Right cardiac atrium (tissue), 5 donors: ENCODE data around the gene NFKBIA. TPM values are rescaled to one million over a fixed set of nuclear protein-coding genes. Genes with fewer than 3 reads are reported as not detected.

Source experiments
- ATAC-seq, 2 donors: fragments of 200-7000 bp; cut with Tn5 transposase; one replicate each; pipeline versions ENCODE4 v1.8.0 to v1.9.1; 2020; ENCODE audit warnings: moderate library complexity in 2 of 2, mild to moderate bottlenecking in 1 of 2
- DNase-seq, 3 donors: peaks; one replicate each; pipeline ENCODE4 v3.0.0-alpha.2; 2020
- H3K27ac ChIP-seq: one replicate; pipeline ENCODE4 v1.5.1; 2013; ENCODE audit warnings: mild to moderate bottlenecking, low read length, control low read depth, moderate library complexity
- H3K27me3 ChIP-seq: one replicate; pipeline ENCODE4 v1.6.1; 2013; ENCODE audit not compliant: control insufficient read depth, insufficient read depth
- H3K4me1 ChIP-seq: one replicate; pipeline ENCODE4 v1.6.1; 2013; ENCODE audit warnings: low read length; ENCODE audit not compliant: control insufficient read depth, insufficient read depth
- H3K4me3 ChIP-seq: one replicate; pipeline ENCODE4 v1.5.1; 2013; ENCODE audit warnings: low read length, control low read depth
- H3K9me3 ChIP-seq: one replicate; pipeline ENCODE4 v1.6.1; 2013; ENCODE audit warnings: low read length; ENCODE audit not compliant: control insufficient read depth
- WGBS: extraction: QIAGEN DNeasy Blood & Tissue Kit; methylation state at CpG from one replicate; pipeline ENCODE4 v1.1.7; 2013; 5-methylcytosine and 5-hydroxymethylcytosine counted together
- intact Hi-C, 4 donors: fragments of 100-400 bp; cut with DNase I; formaldehyde crosslinking; loops; one replicate each; pipeline versions ENCODE4 v1.11.0 to v1.14.0; 2022 to 2023
- polyA plus RNA-seq: library from polyadenylated mRNA; stranded (reverse); fragments of 200-250 nt; gene quantifications from one replicate; pipeline ENCODE4 v1.2.3, GENCODE V29; 2013
- total RNA-seq, 4 donors: library from RNA; stranded (reverse); fragmentation: NEBNext Ultra II Directional; extraction: Animal tissue kit (Norgen Biotek cat#: 25700); gene quantifications; one replicate each; pipeline ENCODE4 v1.2.1, GENCODE V29; 2021
- donor health status: healthy with polysubstance abuse.
- donor health status: DM: no; HTN: yes; CAD: no.
- donor health status: DM: no; HTN: no; CAD: no.
- donor health status: DM: no; HTN: yes; CAD: no; lungs with severe emphysema.
- donor health status: DM: yes; HTN: yes; CAD: no.

Gene NFKBIA
- total and polyA plus RNA-seq, 5 donors: 74.0 to 125 (median 102) TPM

GRCh38 chr14:35409595-35409994, 5.0 kb upstream of the NFKBIA start:
- intact Hi-C loops: loop anchor here in 2 of 4 donors (5.0 to 10.0 kb wide), 2 partner anchors 125 to 192 kb away; no protein-coding TSS in a partner anchor
- peaks cover 7% of the 10 kb centered on the region for H3K4me1 ChIP-seq

GRCh38 chr14:35408026-35408425, 3.5 kb upstream of the NFKBIA start:
- 82% methylated on average over 8 of the region's 8 CpGs for WGBS
- peak in 1 of 3 donors; percentile 46 for DNase-seq
- Histone ChIP-seq H3K27me3 (no peaks in the 10 kb centered on the region), H3K4me1 (peaks cover 3% of the 10 kb centered on the region), H3K9me3 (no peaks in the 10 kb centered on the region), H3K27ac (no peak overlapping the region), H3K4me3 (no peak overlapping the region)
- ATAC-seq: no peak
- intact Hi-C loops: loop anchor here in 2 of 4 donors (5.0 to 10.0 kb wide), 2 partner anchors 123 to 191 kb away; no protein-coding TSS in a partner anchor

More at GRCh38 chr14:35409595-35409994, 5.0 kb upstream of the NFKBIA start:
- Histone ChIP-seq H3K4me3 (no peak overlapping the region), H3K27ac (no peak overlapping the region), H3K27me3 (no peaks in the 10 kb centered on the region), H3K9me3 (no peaks in the 10 kb centered on the region)
- DNase-seq (no peak), ATAC-seq (no peak)
- 96% methylated on average over 1 of the region's 1 CpG for WGBS

GRCh38 chr14:35407306-35407630, 2.7 kb upstream of the NFKBIA start:
- H3K4me3 ChIP-seq: no peak overlapping the region
- 55% methylated on average over 1 of the region's 1 CpG for WGBS
- intact Hi-C loops: loop anchor here in 3 of 4 donors (2.0 to 10.0 kb wide), 3 partner anchors 114 to 190 kb away; partner anchors contain the start of gene PSMA6 (in 1 of the 3)
- peaks cover 3% of the 10 kb centered on the region for H3K4me1 ChIP-seq
- ATAC-seq (no peak), DNase-seq (no peak)
- no peaks in the 10 kb centered on the region for H3K9me3 ChIP-seq
- H3K27me3 ChIP-seq: no peaks in the 10 kb centered on the region
- no peak overlapping the region for H3K27ac ChIP-seq

DNA sequence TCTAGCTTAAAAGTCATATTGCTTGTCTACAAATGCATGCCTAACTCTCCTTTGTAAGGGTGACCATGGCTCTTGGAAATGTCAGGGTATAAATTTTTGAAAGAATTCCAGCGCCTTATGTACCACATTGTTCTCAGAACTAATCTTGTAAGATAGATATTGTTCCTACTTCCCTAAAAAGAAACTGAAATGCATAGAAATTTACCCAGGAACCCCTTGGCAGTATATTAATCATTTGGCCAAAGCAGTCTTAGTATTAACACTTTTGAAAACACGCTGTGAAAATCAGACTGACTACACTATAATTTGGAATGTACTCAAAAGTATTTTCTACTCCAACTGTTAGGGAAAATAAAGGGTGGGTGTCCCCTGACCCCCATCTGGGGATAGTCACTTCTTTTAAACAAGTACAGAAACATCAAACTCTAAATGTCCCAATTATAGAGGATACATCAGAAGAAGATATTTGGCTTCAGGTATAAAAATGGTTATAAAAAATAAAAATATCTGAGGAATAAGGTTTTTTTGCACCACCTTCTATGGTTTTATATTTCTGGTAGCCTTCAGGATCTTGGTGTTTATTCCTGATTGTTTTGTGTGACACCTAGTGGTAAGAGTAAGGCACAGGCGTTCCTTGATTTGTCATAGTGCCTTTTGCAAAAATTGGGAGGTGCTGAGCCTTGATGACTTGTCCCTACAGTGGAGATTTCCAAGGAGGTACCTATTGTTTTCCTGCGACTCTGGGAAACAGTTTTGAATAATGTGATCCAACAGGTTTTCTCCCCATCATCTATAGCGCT, 2.2 kb upstream of the NFKBIA start:
- peaks cover 3% of the 10 kb centered on the region for H3K4me1 ChIP-seq
- H3K9me3 ChIP-seq: no peaks in the 10 kb centered on the region
- H3K4me3 ChIP-seq: peak overlapping the region; percentile 81
- intact Hi-C loops: loop anchor here in 3 of 4 donors (2.0 to 10.0 kb wide), 3 partner anchors 114 to 189 kb away; partner anchors contain the start of gene PSMA6 (in 1 of the 3)
- DNase-seq (no peak), ATAC-seq (no peak)
- no peak overlapping the region for H3K27ac ChIP-seq
- H3K27me3 ChIP-seq: no peaks in the 10 kb centered on the region
- 17% methylated on average over 5 of the region's 5 CpGs for WGBS

DNA sequence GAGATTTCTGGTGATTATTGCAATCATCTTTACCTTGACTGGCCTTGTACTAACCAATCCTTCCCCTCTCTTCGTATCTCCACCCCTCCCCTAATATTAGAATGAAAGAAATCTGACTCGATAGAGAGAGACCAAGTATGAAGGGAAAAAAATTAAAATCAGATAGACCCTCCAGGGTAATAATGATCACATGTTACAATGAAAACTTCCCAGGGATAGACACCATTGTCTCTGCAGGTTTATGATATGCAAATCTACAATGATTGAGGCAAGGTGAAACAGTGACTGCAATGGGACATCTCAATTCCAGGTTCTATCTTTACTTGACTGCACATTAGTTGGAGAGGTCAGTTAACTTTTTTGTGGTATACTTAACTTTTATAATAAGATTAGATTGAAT, 1.5 kb upstream of the NFKBIA start:
- ATAC-seq: no peak
- Histone ChIP-seq H3K4me3 (peak overlapping the region; percentile 81), H3K27ac (peak overlapping the region; percentile 98), H3K4me1 (peaks cover 3% of the 10 kb centered on the region), H3K9me3 (no peaks in the 10 kb centered on the region), H3K27me3 (no peaks in the 10 kb centered on the region)
- no peak for DNase-seq
- intact Hi-C loops: loop anchor here in 3 of 4 donors (2.0 to 10.0 kb wide), 3 partner anchors 113 to 189 kb away; partner anchors contain the start of gene PSMA6 (in 1 of the 3)
- 59% methylated on average over 2 of the region's 2 CpGs for WGBS

- H3K4me3 ChIP-seq: peak overlapping the region; percentile 81
- no peaks in the 10 kb centered on the region for H3K4me1 ChIP-seq
- no peaks in the 10 kb centered on the region for H3K9me3 ChIP-seq
- no peak for ATAC-seq
- peak; percentile 52 to 76 (median 58) for DNase-seq
- WGBS: 29% methylated on average over 14 of the region's 14 CpGs
- H3K27me3 ChIP-seq: no peaks in the 10 kb centered on the region
- peak overlapping the region; percentile 98 for H3K27ac ChIP-seq
- intact Hi-C loops: loop anchor here in 2 of 4 donors (5.0 to 10.0 kb wide), 2 partner anchors 121 to 188 kb away; no protein-coding TSS in a partner anchor
These were observed 901 bp upstream of the NFKBIA start for GRCh38 chr14:35405304-35405996.

GRCh38 chr14:35403603-35404448, 723 bp downstream of the NFKBIA start:
- Histone ChIP-seq H3K9me3 (no peaks in the 10 kb centered on the region), H3K27me3 (no peaks in the 10 kb centered on the region), H3K4me3 (peak overlapping the region; percentile 81), H3K4me1 (no peaks in the 10 kb centered on the region), H3K27ac (peak overlapping the region; percentile 98)
- WGBS: under 1% methylated on average over 81 of the region's 81 CpGs
- DNase-seq: peak; percentile 97 to 99 (median 99)
- peak; percentile 83 to 89 for ATAC-seq
- intact Hi-C loops: loop anchor here (2.0 to 10.0 kb wide), 4 partner anchors 67 to 119 kb away; partner anchors contain the start of gene PSMA6 (in 1 of the 4)

DNA sequence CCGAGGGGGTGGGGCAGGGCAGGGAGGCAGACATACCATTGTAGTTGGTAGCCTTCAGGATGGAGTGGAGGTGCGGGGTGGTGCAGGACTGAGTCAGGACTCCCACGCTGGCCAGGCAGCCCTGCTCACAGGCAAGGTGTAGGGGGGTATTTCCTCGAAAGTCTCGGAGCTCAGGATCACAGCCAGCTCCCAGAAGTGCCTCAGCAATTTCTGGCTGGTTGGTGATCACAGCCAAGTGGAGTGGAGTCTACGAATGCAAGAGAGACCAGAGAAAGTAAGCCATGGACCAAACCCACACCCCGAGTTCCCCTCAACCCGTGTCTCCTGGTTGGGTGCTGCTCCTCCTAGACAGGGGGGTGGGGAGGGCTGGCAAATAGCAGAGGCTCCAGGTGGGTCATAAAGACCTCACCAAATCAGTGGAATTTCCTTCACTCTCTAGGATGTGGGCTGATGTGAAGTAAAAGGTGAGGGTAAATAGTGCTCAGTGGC, 1.4 kb downstream of the NFKBIA start:
- 8% methylated on average over 8 of the region's 8 CpGs for WGBS
- Histone ChIP-seq H3K4me1 (no peaks in the 10 kb centered on the region), H3K27ac (peak overlapping the region; percentile 97), H3K27me3 (no peaks in the 10 kb centered on the region), H3K4me3 (peak overlapping the region; percentile 81), H3K9me3 (no peaks in the 10 kb centered on the region)
- ATAC-seq (peak; percentile 2 to 28), DNase-seq (peak; percentile 42 to 73 (median 71))
- intact Hi-C loops: loop anchor here (2.0 to 10.0 kb wide), 4 partner anchors 66 to 118 kb away; partner anchors contain the start of gene PSMA6 (in 1 of the 4)

GRCh38 chr14:35402323-35403113, 2.0 kb downstream of the NFKBIA start:
- ATAC-seq: no peak

More at GRCh38 chr14:35402323-35403113, 2.0 kb downstream of the NFKBIA start:
- 23% methylated on average over 14 of the region's 14 CpGs for WGBS
- Histone ChIP-seq H3K27ac (peak overlapping the region; percentile 97), H3K9me3 (no peaks in the 10 kb centered on the region), H3K4me3 (peak overlapping the region; percentile 81), H3K27me3 (no peaks in the 10 kb centered on the region), H3K4me1 (peaks cover 2% of the 10 kb centered on the region)
- peak in 2 of 3 donors; percentile 59 to 66 for DNase-seq
- intact Hi-C loops: loop anchor here (2.0 to 10.0 kb wide), 4 partner anchors 65 to 118 kb away; partner anchors contain the start of gene PSMA6 (in 1 of the 4)
